Measurements from ENCODE around the gene BBS9.
"Not testable (repeated sequence)": the region's sequence is repeated elsewhere in the genome, so short reads cannot be mapped to it uniquely, and the experiment has no call there.

The BBS9 gene

GRCh38 chr7:33503736-33504135 lies 374.4 kb downstream of the BBS9 start:
- no peak for DNase-seq

GRCh38 chr7:33504266-33504665 lies 374.9 kb downstream of the BBS9 start:
- no peak for DNase-seq

- DNase-seq, result no peak
These were observed 379.8 kb downstream of the BBS9 start for GRCh38 chr7:33509206-33509605.

GRCh38 chr7:33511778-33512177 lies 382.4 kb downstream of the BBS9 start:
- no peak for DNase-seq

- no peak for DNase-seq
These were observed 387.2 kb downstream of the BBS9 start for GRCh38 chr7:33516568-33516967.

GRCh38 chr7:33517191-33517590 lies 387.8 kb downstream of the BBS9 start:
- no peak for DNase-seq

- not testable (repeated sequence) for DNase-seq
These were observed 397.6 kb downstream of the BBS9 start for GRCh38 chr7:33527008-33527407.

- not testable (repeated sequence) for DNase-seq
These were observed 398.2 kb downstream of the BBS9 start for GRCh38 chr7:33527613-33528012.

GRCh38 chr7:33529070-33529469 lies 399.7 kb downstream of the BBS9 start:
- no peak for DNase-seq

- no peak for DNase-seq
These were observed 401.3 kb downstream of the BBS9 start for GRCh38 chr7:33530664-33531063.

GRCh38 chr7:33531888-33532287 lies 402.5 kb downstream of the BBS9 start:
- DNase-seq, result no peak

GRCh38 chr7:33534833-33535232 lies 405.5 kb downstream of the BBS9 start:
- no peak for DNase-seq

GRCh38 chr7:33535989-33536388 lies 406.6 kb downstream of the BBS9 start:
- no peak for DNase-seq

GRCh38 chr7:33536398-33537103 lies 407.2 kb downstream of the BBS9 start:
- no peak for DNase-seq

GRCh38 chr7:33537104-33537477 lies 407.7 kb downstream of the BBS9 start:
- DNase-seq, result no peak

- no peak for DNase-seq
These were observed 409.8 kb downstream of the BBS9 start for GRCh38 chr7:33539198-33539597.

GRCh38 chr7:33539659-33540400 lies 410.5 kb downstream of the BBS9 start:
- no peak for DNase-seq

- no peak for DNase-seq
These were observed 418.5 kb downstream of the BBS9 start for GRCh38 chr7:33547880-33548279.

GRCh38 chr7:33550363-33550762 lies 421.0 kb downstream of the BBS9 start:
- DNase-seq, result no peak

GRCh38 chr7:33550979-33551378 lies 421.6 kb downstream of the BBS9 start:
- no peak for DNase-seq

GRCh38 chr7:33554046-33554445 lies 424.7 kb downstream of the BBS9 start:
- DNase-seq, result no peak

GRCh38 chr7:33554576-33554975 lies 425.2 kb downstream of the BBS9 start:
- DNase-seq, result no peak

GRCh38 chr7:33556472-33556871 lies 427.1 kb downstream of the BBS9 start:
- DNase-seq, result no peak

- no peak for DNase-seq
These were observed 429.4 kb downstream of the BBS9 start for GRCh38 chr7:33558549-33559323.

Measured in NCI-H524 (cell line).